ENCODE measurements around the gene BRWD1.
"Not testable (repeated sequence)": the region's sequence is repeated elsewhere in the genome, so short reads cannot be mapped to it uniquely, and the experiment has no call there.

The BRWD1 gene

GRCh38 chr21:39173716-39174680 is 139.4 kb downstream of the BRWD1 start:
- DNase-seq (ENCODE audit: low read depth): no peak

GRCh38 chr21:39169906-39170305 is 143.5 kb downstream of the BRWD1 start:
- no peak for DNase-seq (ENCODE audit: low read depth)

GRCh38 chr21:39168800-39169199 is 144.6 kb downstream of the BRWD1 start:
- no peak for DNase-seq (ENCODE audit: low read depth)

- DNase-seq (ENCODE audit: low read depth): no peak
These were observed 148.9 kb downstream of the BRWD1 start for GRCh38 chr21:39164523-39164922.

- no peak for DNase-seq (ENCODE audit: low read depth)
These were observed 152.4 kb downstream of the BRWD1 start for GRCh38 chr21:39161064-39161463.

GRCh38 chr21:39159342-39160063 is 153.9 kb downstream of the BRWD1 start:
- no peak for DNase-seq (ENCODE audit: low read depth)

GRCh38 chr21:39157241-39157640 is 156.2 kb downstream of the BRWD1 start:
- not testable (repeated sequence) for DNase-seq (ENCODE audit: low read depth)

- no peak for DNase-seq (ENCODE audit: low read depth)
These were observed 157.4 kb downstream of the BRWD1 start for GRCh38 chr21:39156024-39156423.

GRCh38 chr21:39155578-39155977 is 157.9 kb downstream of the BRWD1 start:
- no peak for DNase-seq (ENCODE audit: low read depth)

GRCh38 chr21:39153842-39154241 is 159.6 kb downstream of the BRWD1 start:
- DNase-seq (ENCODE audit: low read depth): no peak

- no peak for DNase-seq (ENCODE audit: low read depth)
These were observed 160.1 kb downstream of the BRWD1 start for GRCh38 chr21:39153373-39153772.

- DNase-seq (ENCODE audit: low read depth): no peak
These were observed 161.2 kb downstream of the BRWD1 start for GRCh38 chr21:39152271-39152670.

GRCh38 chr21:39150877-39151276 is 162.6 kb downstream of the BRWD1 start:
- no peak for DNase-seq (ENCODE audit: low read depth)

- no peak for DNase-seq (ENCODE audit: low read depth)
These were observed 163.1 kb downstream of the BRWD1 start for GRCh38 chr21:39150316-39150715.

- no peak for DNase-seq (ENCODE audit: low read depth)
These were observed 163.6 kb downstream of the BRWD1 start for GRCh38 chr21:39149882-39150281.

GRCh38 chr21:39148975-39149374 is 164.5 kb downstream of the BRWD1 start:
- DNase-seq (ENCODE audit: low read depth): no peak

GRCh38 chr21:39144191-39144590 is 169.2 kb downstream of the BRWD1 start:
- no peak for DNase-seq (ENCODE audit: low read depth)

GRCh38 chr21:39142972-39143371 is 170.5 kb downstream of the BRWD1 start:
- DNase-seq (ENCODE audit: low read depth): no peak

- no peak for DNase-seq (ENCODE audit: low read depth)
These were observed 171.9 kb downstream of the BRWD1 start for GRCh38 chr21:39141502-39141901.

GRCh38 chr21:39137248-39138178 is 175.9 kb downstream of the BRWD1 start:
- DNase-seq (ENCODE audit: low read depth): no peak

- no peak for DNase-seq (ENCODE audit: low read depth)
These were observed 176.7 kb downstream of the BRWD1 start for GRCh38 chr21:39136711-39137110.

- not testable (repeated sequence) for DNase-seq (ENCODE audit: low read depth)
These were observed 177.3 kb downstream of the BRWD1 start for GRCh38 chr21:39136138-39136537.

Measured in stimulated activated CD8-positive, alpha-beta memory T cell treated with anti-CD3 and anti-CD28 coated beads, Interleukin-15, amount 100 ng/mL, for 1 hour (primary cell).